MM.1S (cell line): ENCODE results near the gene MACROD2.

Experiments
- DNase-seq: peaks from one replicate; pipeline ENCODE4 v3.0.0-alpha.2; 2015
- H2AFZ ChIP-seq: fragments of 300-600 bp; sonication (generic); 2 replicates; pipeline ENCODE4 v1.6.0; 2016; ENCODE audit warnings: antibody characterized with exemption, low read length
- H3F3A ChIP-seq: fragments of 300-600 bp; sonication (generic); 2 replicates; pipeline ENCODE4 v1.6.1; 2016; ENCODE audit warnings: mild to moderate bottlenecking, antibody characterized with exemption, low read length, moderate library complexity, mixed read lengths; ENCODE audit not compliant: insufficient read depth
- H3K27ac ChIP-seq: fragments of 300-600 bp; sonication (generic); 2 replicates; pipeline ENCODE4 v1.5.1; 2016; ENCODE audit warnings: mild to moderate bottlenecking, low read length
- H3K27me3 ChIP-seq: fragments of 300-600 bp; sonication (generic); replicated peaks from 2 replicates; pipeline ENCODE4 v1.6.0; 2016; ENCODE audit warnings: low read length; ENCODE audit not compliant: insufficient read depth
- H3K36me3 ChIP-seq: fragments of 300-600 bp; sonication (generic); replicated peaks from 2 replicates; pipeline ENCODE4 v1.6.1; 2016; ENCODE audit warnings: mild to moderate bottlenecking, low read length, mixed read lengths; ENCODE audit not compliant: insufficient read depth
- H3K4me1 ChIP-seq: fragments of 300-600 bp; sonication (generic); 2 replicates; pipeline ENCODE4 v1.6.1; 2016; ENCODE audit warnings: low read length, mixed read lengths
- H3K4me2 ChIP-seq: fragments of 300-600 bp; sonication (generic); 2 replicates; pipeline ENCODE4 v1.6.0; 2016; ENCODE audit warnings: low read depth, low read length
- H3K4me3 ChIP-seq: fragments of 300-600 bp; sonication (generic); 2 replicates; pipeline ENCODE4 v1.5.1; 2016; ENCODE audit warnings: low read length, mixed read lengths
- H3K79me2 ChIP-seq: fragments of 300-600 bp; sonication (generic); 2 replicates; pipeline ENCODE4 v1.6.1; 2016; ENCODE audit warnings: mixed run types, low read length, mixed read lengths
- H3K9ac ChIP-seq: fragments of 300-600 bp; sonication (generic); 2 replicates; pipeline ENCODE4 v1.6.1; 2016; ENCODE audit warnings: low read length, mixed read lengths
- H3K9me2 ChIP-seq: fragments of 300-600 bp; sonication (generic); replicated peaks from 2 replicates; pipeline ENCODE4 v1.6.1; 2016; ENCODE audit warnings: mild to moderate bottlenecking, low read length, mixed read lengths; ENCODE audit not compliant: insufficient read depth
- H3K9me3 ChIP-seq: fragments of 300-600 bp; sonication (generic); replicated peaks from 2 replicates; pipeline ENCODE4 v1.6.1; 2016; ENCODE audit warnings: mild to moderate bottlenecking, low read length, mixed read lengths; ENCODE audit not compliant: insufficient read depth
- H4K20me1 ChIP-seq: fragments of 300-600 bp; sonication (generic); 2 replicates; pipeline ENCODE4 v1.6.1; 2016; ENCODE audit warnings: mild to moderate bottlenecking, low read length, moderate library complexity, mixed read lengths; ENCODE audit not compliant: insufficient read depth
- CTCF ChIP-seq: fragments of 300-600 bp; sonication (generic); IDR thresholded peaks from 2 replicates; pipeline ENCODE4 v1.5.1; 2016; ENCODE audit warnings: antibody characterized with exemption, low read length, mixed read lengths
- EZH2 ChIP-seq: fragments of 300-600 bp; sonication (generic); optimal IDR thresholded peaks from 2 replicates; pipeline ENCODE3; 2017; ENCODE audit warnings: low read depth, mild to moderate bottlenecking, antibody characterized with exemption, low read length, mixed read lengths
- EZH2phosphoT487 ChIP-seq: fragments of 300-600 bp; sonication (generic); IDR thresholded peaks from 2 replicates; pipeline ENCODE4 v1.6.1; 2018; ENCODE audit warnings: antibody characterized with exemption, low read length

The MACROD2 gene

GRCh38 chr20:15561070-15561569, 1565.8 kb downstream of the MACROD2 start:
- no peak for DNase-seq
- Histone ChIP-seq H3F3A (no peaks in the 10 kb centered on the region), H3K36me3 (no peaks in the 10 kb centered on the region), H3K27me3 (no peaks in the 10 kb centered on the region), H3K4me1 (no peaks in the 10 kb centered on the region), H3K9ac (no peak overlapping the region), H3K79me2 (no peaks in the 10 kb centered on the region), H4K20me1 (no peaks in the 10 kb centered on the region), H2AFZ (no peak overlapping the region), H3K4me3 (no peak overlapping the region), H3K9me2 (no peaks in the 10 kb centered on the region), H3K4me2 (no peak overlapping the region), H3K9me3 (no peaks in the 10 kb centered on the region), H3K27ac (no peak overlapping the region)
- TF ChIP-seq EZH2 = no peak
- TF ChIP-seq CTCF = no peak
- no peak for TF ChIP-seq EZH2phosphoT487

GRCh38 chr20:15561707-15562404, 1566.5 kb downstream of the MACROD2 start:
- Histone ChIP-seq H3K27me3 (no peaks in the 10 kb centered on the region), H4K20me1 (no peaks in the 10 kb centered on the region), H3K36me3 (no peaks in the 10 kb centered on the region), H3K4me1 (no peaks in the 10 kb centered on the region), H2AFZ (no peak overlapping the region), H3K4me3 (no peak overlapping the region), H3K9me2 (no peaks in the 10 kb centered on the region), H3K9ac (no peak overlapping the region), H3K27ac (no peak overlapping the region), H3F3A (no peaks in the 10 kb centered on the region), H3K9me3 (no peaks in the 10 kb centered on the region), H3K79me2 (no peaks in the 10 kb centered on the region), H3K4me2 (no peak overlapping the region)
- TF ChIP-seq EZH2 (no peak), EZH2phosphoT487 (no peak), CTCF (no peak)
- DNase-seq = no peak

- TF ChIP-seq CTCF = no peak
- TF ChIP-seq EZH2phosphoT487 = no peak
- Histone ChIP-seq H3K4me3 (no peak overlapping the region), H2AFZ (no peak overlapping the region), H3K36me3 (no peaks in the 10 kb centered on the region), H3K4me1 (no peaks in the 10 kb centered on the region), H4K20me1 (no peaks in the 10 kb centered on the region), H3K4me2 (no peak overlapping the region), H3K79me2 (no peaks in the 10 kb centered on the region), H3F3A (no peaks in the 10 kb centered on the region), H3K27me3 (no peaks in the 10 kb centered on the region), H3K27ac (no peak overlapping the region), H3K9ac (no peak overlapping the region), H3K9me2 (no peaks in the 10 kb centered on the region), H3K9me3 (no peaks in the 10 kb centered on the region)
- DNase-seq = no peak
Measured at GRCh38 chr20:15563836-15564235, 1568.5 kb downstream of the MACROD2 start.
